Mesothelial cell of epicardium (in vitro differentiated cells): ENCODE measurements around the gene GPR143. TPM values are rescaled to one million over a fixed set of nuclear protein-coding genes. Genes with fewer than 3 reads are reported as not detected.

ENCODE experiments used
- DNase-seq, 2 experiments: peaks; one replicate each; pipeline ENCODE4 v3.0.0; 2021; ENCODE audit warnings: low spot score in 2 of 2; ENCODE audit not compliant: unreplicated experiment in 2 of 2
- H3K27ac Mint-ChIP-seq: 2 replicates; pipeline ENCODE4 v1.8.0; 2021; ENCODE audit warnings: mixed read lengths
- H3K27me3 Mint-ChIP-seq: 2 replicates; pipeline ENCODE4 v1.8.0; 2021; ENCODE audit warnings: low read depth, mixed read lengths
- H3K36me3 Mint-ChIP-seq: 2 replicates; pipeline ENCODE4 v1.8.0; 2021; ENCODE audit warnings: mixed read lengths
- H3K4me1 Mint-ChIP-seq: 2 replicates; pipeline ENCODE4 v1.8.0; 2021; ENCODE audit warnings: mixed read lengths
- H3K4me3 Mint-ChIP-seq: 2 replicates; pipeline ENCODE4 v1.8.0; 2021; ENCODE audit warnings: mild to moderate bottlenecking, moderate library complexity, mixed read lengths
- H3K9me3 Mint-ChIP-seq: 2 replicates; pipeline ENCODE4 v1.8.0; 2021; ENCODE audit warnings: mixed read lengths
- CTCF ChIP-seq: fragments of 200-600 bp; sonication (generic); IDR thresholded peaks from one replicate; pipeline ENCODE4 v1.5.0; 2021; ENCODE audit warnings: antibody characterized with exemption; ENCODE audit not compliant: unreplicated experiment
- total RNA-seq: library from RNA; stranded (reverse); gene quantifications from 3 replicates; pipeline ENCODE4 v1.2.1, GENCODE V29; 2021

GPR143 gene
- total RNA-seq, 1 donor from 2014 or later: 6.4 TPM

- H3K4me3 Mint-ChIP-seq: no peak overlapping the region
- no peak overlapping the region for H3K27ac Mint-ChIP-seq
- H3K36me3 Mint-ChIP-seq: peaks cover 40% of the 10 kb centered on the region
- DNase-seq: no peak
- no peaks in the 10 kb centered on the region for H3K4me1 Mint-ChIP-seq
- H3K9me3 Mint-ChIP-seq: peaks cover 8% of the 10 kb centered on the region
- TF ChIP-seq CTCF: no peak
- H3K27me3 Mint-ChIP-seq: no peaks in the 10 kb centered on the region
Measured at GRCh38 chrX:9693307-9694001, 72.2 kb downstream of the GPR143 start.

- peaks cover 7% of the 10 kb centered on the region for H3K9me3 Mint-ChIP-seq
- H3K4me1 Mint-ChIP-seq: no peaks in the 10 kb centered on the region
- no peak overlapping the region for H3K27ac Mint-ChIP-seq
- H3K36me3 Mint-ChIP-seq: peaks cover 47% of the 10 kb centered on the region
- no peak for TF ChIP-seq CTCF
- H3K4me3 Mint-ChIP-seq: no peak overlapping the region
- no peak for DNase-seq
- no peaks in the 10 kb centered on the region for H3K27me3 Mint-ChIP-seq
Measured at GRCh38 chrX:9690046-9690445, 75.6 kb downstream of the GPR143 start.

GRCh38 chrX:9688833-9689232 lies 76.8 kb downstream of the GPR143 start:
- Mint-ChIP-seq H3K4me3 (no peak overlapping the region), H3K9me3 (peaks cover 7% of the 10 kb centered on the region), H3K27me3 (no peaks in the 10 kb centered on the region), H3K36me3 (peaks cover 45% of the 10 kb centered on the region), H3K4me1 (no peaks in the 10 kb centered on the region), H3K27ac (no peak overlapping the region)
- no peak for TF ChIP-seq CTCF
- no peak for DNase-seq

- no peak for DNase-seq
- Mint-ChIP-seq H3K36me3 (peaks cover 39% of the 10 kb centered on the region), H3K4me1 (no peaks in the 10 kb centered on the region), H3K9me3 (peaks cover 7% of the 10 kb centered on the region), H3K27ac (no peak overlapping the region), H3K4me3 (no peak overlapping the region), H3K27me3 (no peaks in the 10 kb centered on the region)
- no peak for TF ChIP-seq CTCF
Measured at GRCh38 chrX:9687899-9688298, 77.7 kb downstream of the GPR143 start.

GRCh38 chrX:9683350-9683749 lies 82.3 kb downstream of the GPR143 start:
- no peak overlapping the region for H3K27ac Mint-ChIP-seq
- TF ChIP-seq CTCF: no peak
- peaks cover 8% of the 10 kb centered on the region for H3K9me3 Mint-ChIP-seq

More at GRCh38 chrX:9683350-9683749, 82.3 kb downstream of the GPR143 start:
- Mint-ChIP-seq H3K4me3 (no peak overlapping the region), H3K36me3 (peaks cover 18% of the 10 kb centered on the region), H3K27me3 (no peaks in the 10 kb centered on the region), H3K4me1 (no peaks in the 10 kb centered on the region)
- DNase-seq: no peak
